ENCODE measurements around the gene OR2T11.
"Not testable (repeated sequence)": the region's sequence is repeated elsewhere in the genome, so short reads cannot be mapped to it uniquely, and the experiment has no call there.

The OR2T11 gene

GRCh38 chr1:248634991-248635390 is at the start of gene OR2T11:
OR2T11 (minus strand) TSS chr1:248635091; CDS start chr1:248627128, 7,963 bp downstream.
- H3K4me3 ChIP-seq (ENCODE audit: low read depth, low read length) = not testable (repeated sequence)

- no peak overlapping the region for H3K4me3 ChIP-seq (ENCODE audit: low read depth, low read length)
Observed at GRCh38 chr1:248681651-248682050, 46.8 kb upstream of the OR2T11 start.

GRCh38 chr1:248670003-248670402 is 35.1 kb upstream of the OR2T11 start:
- no peak for TF ChIP-seq CTCF (IDR thresholded peaks at IDR 0.05; ENCODE audit: low read depth, low read length)
- no peak overlapping the region for H3K4me3 ChIP-seq (ENCODE audit: low read depth, low read length)

More at GRCh38 chr1:248681651-248682050, 46.8 kb upstream of the OR2T11 start:
- no peak for TF ChIP-seq CTCF (IDR thresholded peaks at IDR 0.05; ENCODE audit: low read depth, low read length)

GRCh38 chr1:248663453-248664328 is 28.8 kb upstream of the OR2T11 start:
- not testable (repeated sequence) for H3K4me3 ChIP-seq (ENCODE audit: low read depth, low read length)

GRCh38 chr1:248656797-248657196 is 21.9 kb upstream of the OR2T11 start:
- not testable (repeated sequence) for H3K4me3 ChIP-seq (ENCODE audit: low read depth, low read length)

- not testable (repeated sequence) for H3K4me3 ChIP-seq (ENCODE audit: low read depth, low read length)
Observed at GRCh38 chr1:248655354-248655753, 20.5 kb upstream of the OR2T11 start, which contains the start of gene OR2T27. OR2T27 (minus strand) TSS chr1:248655528; CDS start chr1:248650884, 4,644 bp downstream.

GRCh38 chr1:248648770-248649536 is 14.1 kb upstream of the OR2T11 start:
- H3K4me3 ChIP-seq (ENCODE audit: low read depth, low read length) = not testable (repeated sequence)

GRCh38 chr1:248645178-248645577 is 10.3 kb upstream of the OR2T11 start, which contains the start of gene OR2T35:
OR2T35 (minus strand) TSS chr1:248645278; CDS start chr1:248639258, 6,020 bp downstream.
- not testable (repeated sequence) for H3K4me3 ChIP-seq (ENCODE audit: low read depth, low read length)

- H3K4me3 ChIP-seq (ENCODE audit: low read depth, low read length) = not testable (repeated sequence)
Observed at GRCh38 chr1:248642971-248643651, 8.2 kb upstream of the OR2T11 start.

GRCh38 chr1:248641583-248641982 is 6.7 kb upstream of the OR2T11 start:
- H3K4me3 ChIP-seq (ENCODE audit: low read depth, low read length) = not testable (repeated sequence)

GRCh38 chr1:248640906-248641305 is 6.0 kb upstream of the OR2T11 start:
- H3K4me3 ChIP-seq (ENCODE audit: low read depth, low read length) = not testable (repeated sequence)

- H3K4me3 ChIP-seq (ENCODE audit: low read depth, low read length) = not testable (repeated sequence)
Observed at GRCh38 chr1:248639652-248640051, 4.8 kb upstream of the OR2T11 start.

- not testable (repeated sequence) for H3K4me3 ChIP-seq (ENCODE audit: low read depth, low read length)
Observed at GRCh38 chr1:248636612-248637011, 1.7 kb upstream of the OR2T11 start.
